OCI-LY7 (cell line): ENCODE results near the gene ARHGAP26. TPM values are rescaled to one million over a fixed set of nuclear protein-coding genes. Genes with fewer than 3 reads are reported as not detected.

Source experiments
- BruUV-seq: library from RNA; stranded (reverse); fragments of 400-500 nt; replicated peaks from 2 replicates; lab custom pipeline; 2021; lab: Mats Ljungman, UMichigan
- CTCF ChIA-PET: fragments of 300-600 bp; sonication (Branson Sonifier 250); formaldehyde crosslinking; loops from one replicate; lab custom pipeline; 2022; ENCODE audit warnings: antibody characterized with exemption; ENCODE audit not compliant: unreplicated experiment; lab: Charles Lee
- POLR2A ChIA-PET: fragments of 300-600 bp; sonication (Branson Sonifier 250); formaldehyde crosslinking; loops from one replicate; lab custom pipeline; 2022; ENCODE audit warnings: antibody characterized with exemption; lab: Charles Lee
- DNase-seq: peaks from one replicate; pipeline ENCODE4 v3.0.0-alpha.2; 2015; ENCODE audit warnings: low spot score
- H2AFZ ChIP-seq: fragments of 200-600 bp; sonication (generic), shearing (Covaris generic); 2 replicates; pipeline ENCODE4 v1.6.1; 2014; ENCODE audit warnings: mild to moderate bottlenecking, antibody characterized with exemption, low read length, moderate library complexity
- H3K27ac ChIP-seq: fragments of 200-600 bp; sonication (generic); 2 replicates; pipeline ENCODE4 v1.5.1; 2014; ENCODE audit warnings: mixed run types, low read depth, mild to moderate bottlenecking, moderate library complexity, low read length, inconsistent platforms; ENCODE audit not compliant: poor library complexity, severe bottlenecking
- H3K36me3 ChIP-seq: fragments of 200-600 bp; sonication (generic); 2 replicates; pipeline ENCODE4 v1.6.1; 2014; ENCODE audit warnings: mild to moderate bottlenecking, antibody characterized with exemption, low read length, moderate library complexity, mixed read lengths; ENCODE audit not compliant: insufficient read depth
- H3K4me1 ChIP-seq: fragments of 200-600 bp; sonication (generic); 2 replicates; pipeline ENCODE4 v1.5.1; 2014; ENCODE audit warnings: mild to moderate bottlenecking, low read length; ENCODE audit not compliant: insufficient read depth, poor library complexity, severe bottlenecking
- H3K4me2 ChIP-seq: fragments of 200-600 bp; sonication (generic); 2 replicates; pipeline ENCODE4 v1.6.1; 2014; ENCODE audit warnings: mild to moderate bottlenecking, low read length
- H3K4me3 ChIP-seq: fragments of 200-600 bp; sonication (generic); 2 replicates; pipeline ENCODE4 v1.5.1; 2014; ENCODE audit warnings: mild to moderate bottlenecking, low read depth, low read length; ENCODE audit not compliant: poor library complexity, severe bottlenecking
- H3K79me2 ChIP-seq: fragments of 200-600 bp; sonication (generic); 2 replicates; pipeline ENCODE4 v1.6.1; 2016; ENCODE audit warnings: low read depth, mild to moderate bottlenecking, low read length, moderate library complexity, mixed read lengths; ENCODE audit not compliant: insufficient read depth
- H3K9me2 ChIP-seq: fragments of 200-600 bp; sonication (generic); 2 replicates; pipeline ENCODE4 v1.6.1; 2016; ENCODE audit warnings: mild to moderate bottlenecking, low read length, mixed read lengths; ENCODE audit not compliant: insufficient read depth
- H3K9me3 ChIP-seq: fragments of 200-600 bp; sonication (generic); 2 replicates; pipeline ENCODE4 v1.6.1; 2014; ENCODE audit warnings: mild to moderate bottlenecking, mixed run types, low read length, mixed read lengths
- H4K20me1 ChIP-seq: fragments of 200-600 bp; sonication (generic); 2 replicates; pipeline ENCODE4 v1.6.1; 2014; ENCODE audit warnings: mild to moderate bottlenecking, antibody characterized with exemption, low read length, moderate library complexity, mixed read lengths; ENCODE audit not compliant: insufficient read depth
- CTCF ChIP-seq: fragments of 200-600 bp; sonication (generic); conservative IDR thresholded peaks from 2 replicates; pipeline ENCODE4 v1.5.1; 2014; ENCODE audit warnings: mild to moderate bottlenecking, antibody characterized with exemption, low read length, moderate library complexity, mixed read lengths
- EZH2phosphoT487 ChIP-seq: fragments of 200-600 bp; sonication (generic); IDR thresholded peaks from 2 replicates; pipeline ENCODE4 v1.6.1; 2018; ENCODE audit warnings: low read depth, borderline replicate concordance, mild to moderate bottlenecking, mixed run types, antibody characterized with exemption, low read length, moderate library complexity, mixed read lengths
- intact Hi-C: fragments of 100-400 bp; cut with micrococcal nuclease; formaldehyde crosslinking; loops from one replicate; pipeline ENCODE4 v1.10.0; 2022; ENCODE audit not compliant: unreplicated experiment
- total RNA-seq, 2 experiments: library from RNA; depleted of rRNA in 1 of 2; stranded (reverse); fragments of >200 nt in 1 of 2; shearing (Covaris generic) in 1 of 2; gene quantifications; 2 replicates each; pipeline ENCODE4 v1.2.3, GENCODE V29; 2014 to 2022

The ARHGAP26 gene
- total RNA-seq, 2 experiments from 2014 or later, result 7.0 to 19.1 TPM

- intact Hi-C loops, result no loop called here
- Histone ChIP-seq H3K4me3 (no peak overlapping the region), H3K4me1 (peaks cover 10% of the 10 kb centered on the region), H3K27ac (no peak overlapping the region), H3K79me2 (no peaks in the 10 kb centered on the region), H3K9me2 (no peaks in the 10 kb centered on the region), H3K4me2 (no peak overlapping the region), H3K9me3 (no peaks in the 10 kb centered on the region), H4K20me1 (no peaks in the 10 kb centered on the region), H2AFZ (no peak overlapping the region), H3K36me3 (no peaks in the 10 kb centered on the region)
- ChIA-PET POLR2A (interaction anchor here (0.8 to 1.0 kb wide), 2 partner anchors 17 to 431 kb away, joined by 3 to 5 read pairs; no protein-coding TSS in a partner anchor), CTCF (no interaction called here)
- no peak for DNase-seq
- no TSS peak for BruUV-seq
- TF ChIP-seq CTCF (no peak), EZH2phosphoT487 (no peak)
Measured at GRCh38 chr5:143026380-143026779, 256.2 kb downstream of the ARHGAP26 start.

- intact Hi-C loops, result no loop called here
- DNase-seq, result no peak
Measured at GRCh38 chr5:143029293-143029692, 259.1 kb downstream of the ARHGAP26 start.

More at GRCh38 chr5:143029293-143029692, 259.1 kb downstream of the ARHGAP26 start:
- no peak overlapping the region for H3K4me2 ChIP-seq
- no peaks in the 10 kb centered on the region for H3K9me2 ChIP-seq
- no peaks in the 10 kb centered on the region for H3K36me3 ChIP-seq
- H3K79me2 ChIP-seq, result no peaks in the 10 kb centered on the region
- no peak overlapping the region for H3K27ac ChIP-seq
- peaks cover 10% of the 10 kb centered on the region for H3K4me1 ChIP-seq
- ChIA-PET CTCF (no interaction called here), POLR2A (interaction anchor here (0.5 to 0.6 kb wide), 2 partner anchors 9 to 647 kb away, joined by 3 to 5 read pairs; no protein-coding TSS in a partner anchor)
- H3K4me3 ChIP-seq, result no peak overlapping the region
- H4K20me1 ChIP-seq, result no peaks in the 10 kb centered on the region
- TF ChIP-seq CTCF, result no peak
- no peak for TF ChIP-seq EZH2phosphoT487
- BruUV-seq, result no TSS peak
- no peak overlapping the region for H2AFZ ChIP-seq
- no peaks in the 10 kb centered on the region for H3K9me3 ChIP-seq
